ENCODE results near the gene RPL19.
A peak's percentile ranks its signal among the peaks of the same experiment; 100 is the strongest.

The RPL19 gene

DNA sequence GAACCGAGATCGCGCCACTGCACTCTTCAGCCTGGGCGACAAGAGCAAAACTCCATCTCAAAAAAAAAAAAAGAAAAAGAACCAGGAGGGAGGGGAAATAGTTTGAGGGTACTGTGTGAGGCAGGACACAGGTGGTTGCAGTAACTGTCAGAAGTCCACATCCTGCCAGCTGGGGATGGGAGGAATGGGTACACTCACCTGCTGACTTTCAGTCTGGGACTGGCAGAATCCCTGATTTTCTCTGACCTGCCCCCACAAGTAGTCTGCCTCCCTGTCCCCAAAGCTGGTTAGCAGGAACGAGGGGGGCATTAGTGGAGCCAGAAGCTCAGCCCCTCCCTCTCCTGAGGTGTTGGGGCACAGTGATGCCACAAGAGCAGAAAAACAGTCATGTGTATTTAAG lies 27.0 kb upstream of the RPL19 start:
- no peak for DNase-seq (ENCODE audit: low spot score)

DNA sequence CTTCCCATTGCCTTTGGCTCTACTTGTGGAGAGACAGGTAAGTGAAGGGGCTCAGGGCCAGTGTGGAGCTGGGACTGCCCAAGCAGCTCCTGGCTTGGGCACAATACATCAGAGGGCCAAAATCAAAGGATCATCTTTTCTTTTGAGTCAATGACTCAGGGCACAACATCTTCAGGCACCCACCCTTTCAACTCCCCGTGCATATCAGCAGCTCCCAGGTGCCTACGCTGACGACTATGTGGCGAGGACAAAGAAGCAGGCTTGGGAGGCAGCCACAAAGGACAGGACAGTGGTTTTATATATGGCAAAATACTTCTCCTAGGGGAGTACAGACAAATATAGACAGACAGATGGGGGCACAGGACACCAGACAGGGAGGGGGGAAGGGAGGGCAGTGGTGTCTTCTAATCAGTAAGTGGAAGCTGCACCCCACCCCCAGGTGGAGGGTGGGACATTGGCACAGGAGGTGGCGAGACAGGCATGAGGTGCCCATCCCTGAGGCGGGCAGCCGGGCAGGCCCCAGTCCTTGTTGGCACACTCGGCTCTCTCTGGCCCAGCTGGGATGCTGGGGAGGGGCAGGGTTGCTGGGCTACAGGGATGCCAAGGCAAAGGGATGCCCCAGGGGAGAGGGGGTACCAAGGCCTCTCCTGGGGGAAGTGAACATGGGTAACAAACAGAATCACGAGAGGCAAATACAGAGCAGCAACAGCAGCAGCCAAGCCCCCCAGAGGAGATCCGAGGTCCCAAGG lies 26.4 kb upstream of the RPL19 start:
- DNase-seq (ENCODE audit: low spot score), result no peak

DNA sequence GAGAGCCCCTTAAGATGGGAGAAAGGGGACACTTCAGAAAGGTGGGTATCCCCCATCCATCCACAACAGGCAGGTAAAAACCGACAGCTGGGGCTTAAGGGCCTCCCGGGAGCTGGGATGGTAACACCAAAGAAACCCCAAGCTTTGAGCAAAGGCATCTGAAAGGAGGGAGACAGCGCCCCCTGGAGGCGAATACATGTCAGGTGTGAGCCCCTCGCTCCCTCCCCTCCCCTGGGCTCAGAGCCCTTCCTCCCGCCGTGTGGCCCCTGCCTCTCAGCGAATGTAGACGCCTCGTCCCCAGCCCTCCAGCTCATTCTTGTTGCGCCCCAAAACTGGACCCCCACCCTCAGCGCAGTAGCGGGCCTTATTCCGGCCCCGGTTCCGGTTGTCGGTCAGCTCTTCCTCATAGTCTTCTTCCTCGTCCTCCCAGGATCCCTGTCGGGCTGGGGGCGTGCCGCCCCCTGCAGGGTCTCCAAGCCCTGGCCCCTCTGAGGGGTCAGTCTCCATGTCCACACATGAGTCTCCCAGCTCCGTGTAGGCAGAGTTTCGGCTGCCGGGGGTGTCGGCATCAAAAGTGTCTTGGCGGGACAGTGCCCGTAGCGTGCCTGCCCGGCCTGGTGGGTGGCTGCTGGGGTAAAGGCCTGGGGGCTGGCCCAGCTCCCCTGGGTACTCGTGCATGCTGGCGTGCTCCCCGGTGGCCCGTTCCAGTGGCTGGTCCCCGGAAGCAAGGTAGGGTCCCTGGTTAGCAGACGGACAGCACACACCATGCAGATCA lies 25.0 kb upstream of the RPL19 start:
- peak; percentile 84 for DNase-seq (ENCODE audit: low spot score)

DNA sequence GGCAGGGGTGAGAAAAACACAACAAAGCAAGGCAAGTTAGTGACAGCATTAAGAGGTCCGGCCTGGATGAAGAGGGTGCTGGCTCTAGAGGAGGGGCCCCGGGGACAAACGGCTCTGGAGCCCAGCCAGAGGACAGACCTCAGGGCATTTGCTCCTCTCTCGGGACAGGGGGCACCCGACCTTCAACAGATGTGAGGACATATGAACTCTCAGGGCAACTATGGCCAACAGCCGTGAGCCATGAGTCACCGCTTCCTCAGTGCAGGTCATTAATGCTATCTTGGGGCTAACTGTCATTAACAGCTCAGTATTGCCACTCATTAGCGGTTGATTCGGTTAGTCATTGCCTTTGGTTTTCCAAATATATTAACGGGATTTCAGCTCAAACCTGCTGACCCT lies 24.4 kb upstream of the RPL19 start:
- no peak for DNase-seq (ENCODE audit: low spot score)

- peak; percentile 32 for DNase-seq (ENCODE audit: low spot score)
These were observed 22.8 kb upstream of the RPL19 start for GRCh38 chr17:39177256-39177655.

- DNase-seq (ENCODE audit: low spot score), result no peak
These were observed 21.5 kb upstream of the RPL19 start for GRCh38 chr17:39178536-39178935.

DNA sequence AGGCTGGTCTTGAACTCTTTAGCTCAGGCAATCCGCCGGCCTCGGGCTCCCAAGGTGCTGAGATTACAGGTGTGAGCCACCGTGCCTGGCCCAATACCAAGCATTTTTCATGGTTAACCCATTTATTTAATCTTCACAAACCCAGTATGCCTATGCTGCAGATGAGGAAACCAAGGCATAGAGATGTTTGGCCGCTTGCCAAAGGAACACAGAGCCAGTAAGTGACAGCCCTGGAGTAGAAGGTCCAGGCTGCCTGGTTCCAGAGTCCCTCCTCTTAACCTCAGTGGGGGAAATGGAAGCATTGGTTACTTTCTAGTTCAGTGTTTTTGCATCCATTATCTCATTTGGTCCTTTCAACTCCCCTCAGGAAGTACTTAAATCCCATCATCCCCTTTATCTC lies 18.8 kb upstream of the RPL19 start:
- DNase-seq (ENCODE audit: low spot score), result no peak

DNA sequence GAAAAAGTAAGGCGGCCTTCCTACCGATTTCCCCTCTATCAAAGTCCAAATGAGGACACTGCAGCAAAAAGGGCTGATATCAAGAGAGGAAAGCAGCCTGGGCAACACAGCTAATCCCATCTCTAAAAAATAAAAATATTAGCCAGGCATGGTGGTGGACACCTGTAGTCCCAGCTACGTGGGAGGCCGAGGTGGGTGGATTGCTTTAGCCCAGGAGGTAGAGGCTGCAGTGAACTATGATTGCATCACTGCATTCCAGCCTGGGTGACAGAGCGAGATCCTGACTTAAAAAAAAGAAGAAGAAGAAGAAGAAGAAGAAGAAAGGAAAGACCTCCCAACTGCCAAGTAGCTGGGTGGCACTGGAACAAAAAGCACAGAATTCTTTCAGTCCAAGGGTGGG lies 17.0 kb upstream of the RPL19 start:
- DNase-seq (ENCODE audit: low spot score), result no peak

GRCh38 chr17:39183720-39184119 lies 16.4 kb upstream of the RPL19 start:
- DNase-seq (ENCODE audit: low spot score), result no peak

GRCh38 chr17:39186481-39187002 lies 13.5 kb upstream of the RPL19 start:
- DNase-seq (ENCODE audit: low spot score), result no peak

- DNase-seq (ENCODE audit: low spot score), result no peak
These were observed 12.8 kb upstream of the RPL19 start for GRCh38 chr17:39187152-39187830.

DNA sequence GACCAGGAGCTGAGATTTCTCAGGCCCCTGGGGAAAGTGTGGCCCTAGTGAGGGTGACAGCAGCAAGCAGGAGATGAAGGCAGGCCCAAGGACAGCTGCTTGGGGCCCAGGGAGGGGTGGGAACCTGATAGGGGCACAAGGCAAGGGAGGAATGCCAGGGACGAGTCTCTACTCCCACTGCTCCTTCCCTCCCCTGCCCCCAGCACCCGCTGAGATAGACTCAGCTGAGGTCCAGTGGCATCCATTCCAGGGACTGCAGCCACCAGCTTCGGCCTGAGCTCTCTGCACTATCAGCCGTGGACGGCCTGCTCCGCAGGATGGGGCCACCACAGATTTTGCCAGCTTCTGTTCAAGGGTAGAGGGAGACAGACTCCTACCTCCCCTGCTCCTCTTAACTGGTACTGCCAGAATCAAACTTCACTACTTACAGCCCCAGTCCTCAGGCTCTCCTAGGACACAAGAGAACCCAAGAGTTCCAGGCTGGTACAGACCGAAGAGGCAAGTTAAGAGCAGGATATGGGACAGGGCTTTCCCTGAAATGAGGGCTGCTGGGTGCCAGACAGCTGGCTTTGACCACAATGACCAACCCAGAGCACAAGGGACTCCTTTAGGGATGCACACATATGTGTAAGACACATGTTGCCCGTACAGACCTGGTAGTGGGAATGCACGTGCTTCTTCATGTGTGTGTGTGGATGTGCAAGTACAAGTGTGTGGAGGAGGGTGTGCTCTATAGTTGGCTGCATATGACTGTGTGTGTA lies 8.2 kb upstream of the RPL19 start:
- DNase-seq (ENCODE audit: low spot score), result no peak

GRCh38 chr17:39192901-39193300 lies 7.2 kb upstream of the RPL19 start:
- no peak for DNase-seq (ENCODE audit: low spot score)

- DNase-seq (ENCODE audit: low spot score), result no peak
These were observed 6.7 kb upstream of the RPL19 start for GRCh38 chr17:39193346-39193745.

- DNase-seq (ENCODE audit: low spot score), result no peak
These were observed 5.7 kb upstream of the RPL19 start for GRCh38 chr17:39194089-39194984.

- no peak for DNase-seq (ENCODE audit: low spot score)
These were observed 5.0 kb upstream of the RPL19 start for GRCh38 chr17:39194985-39195524.

GRCh38 chr17:39195568-39196160 lies 4.4 kb upstream of the RPL19 start:
- DNase-seq (ENCODE audit: low spot score), result no peak

DNA sequence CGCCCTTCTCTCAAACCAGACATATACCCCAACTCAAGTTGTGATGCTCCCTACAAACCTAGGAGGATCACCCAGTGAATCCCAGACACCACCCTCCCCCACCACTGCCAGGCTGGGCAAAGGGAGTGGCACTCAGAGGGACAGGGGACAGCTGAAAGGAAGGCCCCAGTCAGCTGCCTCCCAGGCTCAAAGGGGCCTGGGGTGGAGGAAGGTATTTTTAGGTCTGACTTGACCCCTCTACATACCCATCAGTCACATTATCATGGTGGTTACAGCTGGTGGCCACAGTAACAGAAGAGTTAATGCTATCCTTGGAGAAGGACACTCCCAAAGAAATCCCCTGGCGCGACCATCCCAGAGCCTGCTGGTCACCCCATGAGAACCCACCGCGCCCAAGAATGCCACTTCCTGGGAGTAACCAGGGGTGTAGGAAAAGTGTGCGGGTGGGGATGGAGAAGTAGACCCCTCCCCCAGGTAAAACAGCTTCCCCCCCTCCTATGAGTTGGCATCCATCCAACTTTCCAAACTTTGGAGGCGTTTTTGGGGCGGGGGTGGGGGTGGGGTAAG lies 3.8 kb upstream of the RPL19 start:
- DNase-seq (ENCODE audit: low spot score), result no peak

DNA sequence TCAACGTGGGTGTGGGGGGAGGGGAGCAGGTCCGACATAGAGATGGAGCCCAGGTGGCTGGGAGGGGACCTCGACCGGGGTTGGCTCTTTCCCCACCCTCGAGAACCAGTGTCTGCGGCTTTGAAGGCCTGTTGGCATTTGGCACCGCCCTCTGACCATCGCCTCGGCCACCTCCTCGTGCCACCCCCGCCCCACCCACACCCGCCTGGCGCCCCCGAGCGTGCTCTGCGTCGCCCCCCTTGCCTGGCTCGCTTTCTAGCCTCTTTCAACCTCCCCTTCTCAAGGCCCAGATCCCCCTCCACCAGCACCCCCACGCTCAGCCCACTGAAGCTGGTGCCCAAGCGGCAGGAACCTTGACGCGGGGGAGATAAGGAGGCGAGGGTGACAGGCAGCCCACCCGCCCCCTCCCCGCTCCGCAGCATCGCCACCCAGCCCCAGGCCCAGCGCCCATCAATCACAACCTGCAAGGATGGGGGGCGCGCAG lies 3.2 kb upstream of the RPL19 start:
- no peak for DNase-seq (ENCODE audit: low spot score)
